Neuron (in vitro differentiated cells): ENCODE results near the gene MPV17.
"Not testable (repeated sequence)": the region's sequence is repeated elsewhere in the genome, so short reads cannot be mapped to it uniquely, and the experiment has no call there.

Experiments
- H2AFZ ChIP-seq: one replicate; pipeline ENCODE4 v1.6.1; 2013; ENCODE audit warnings: low read depth, mild to moderate bottlenecking, inconsistent platforms, low read length, moderate library complexity
- H3K27me3 ChIP-seq: one replicate; pipeline ENCODE4 v1.6.1; 2013; ENCODE audit warnings: low read length; ENCODE audit not compliant: insufficient read depth
- H3K36me3 ChIP-seq: one replicate; pipeline ENCODE4 v1.6.1; 2013; ENCODE audit warnings: low read length; ENCODE audit not compliant: insufficient read depth
- H3K4me1 ChIP-seq: one replicate; pipeline ENCODE4 v1.6.1; 2013; ENCODE audit warnings: low read length; ENCODE audit not compliant: insufficient read depth
- H3K4me3 ChIP-seq: 2 replicates; pipeline ENCODE4 v1.5.1; 2013; ENCODE audit warnings: mild to moderate bottlenecking, low read length, moderate library complexity
- H3K9me3 ChIP-seq: one replicate; pipeline ENCODE4 v1.6.1; 2013; ENCODE audit warnings: low read length

Gene MPV17, protein sequence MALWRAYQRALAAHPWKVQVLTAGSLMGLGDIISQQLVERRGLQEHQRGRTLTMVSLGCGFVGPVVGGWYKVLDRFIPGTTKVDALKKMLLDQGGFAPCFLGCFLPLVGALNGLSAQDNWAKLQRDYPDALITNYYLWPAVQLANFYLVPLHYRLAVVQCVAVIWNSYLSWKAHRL

GRCh38 chr2:27322766-27323595 is at the start of gene MPV17:
TSS of gene MPV17 (minus strand) at chr2:27323097. CDS start at chr2:27322517, 580 bp downstream.
- Histone ChIP-seq H2AFZ (peak within 1 kb of the TSS; percentile 42), H3K4me3 (peak within 1 kb of the TSS; percentile 78), H3K9me3 (no peaks in the 10 kb centered on the region), H3K36me3 (peaks cover 22% of the 10 kb centered on the region), H3K4me1 (peaks cover 18% of the 10 kb centered on the region), H3K27me3 (no peaks in the 10 kb centered on the region)

- Histone ChIP-seq H2AFZ (peak overlapping the region; percentile 63), H3K27me3 (no peaks in the 10 kb centered on the region), H3K36me3 (peaks cover 60% of the 10 kb centered on the region), H3K9me3 (no peaks in the 10 kb centered on the region), H3K4me1 (peaks cover 24% of the 10 kb centered on the region), H3K4me3 (peak overlapping the region; percentile 87)
Measured at GRCh38 chr2:27370816-27371620, 48.1 kb upstream of the MPV17 start.

DNA sequence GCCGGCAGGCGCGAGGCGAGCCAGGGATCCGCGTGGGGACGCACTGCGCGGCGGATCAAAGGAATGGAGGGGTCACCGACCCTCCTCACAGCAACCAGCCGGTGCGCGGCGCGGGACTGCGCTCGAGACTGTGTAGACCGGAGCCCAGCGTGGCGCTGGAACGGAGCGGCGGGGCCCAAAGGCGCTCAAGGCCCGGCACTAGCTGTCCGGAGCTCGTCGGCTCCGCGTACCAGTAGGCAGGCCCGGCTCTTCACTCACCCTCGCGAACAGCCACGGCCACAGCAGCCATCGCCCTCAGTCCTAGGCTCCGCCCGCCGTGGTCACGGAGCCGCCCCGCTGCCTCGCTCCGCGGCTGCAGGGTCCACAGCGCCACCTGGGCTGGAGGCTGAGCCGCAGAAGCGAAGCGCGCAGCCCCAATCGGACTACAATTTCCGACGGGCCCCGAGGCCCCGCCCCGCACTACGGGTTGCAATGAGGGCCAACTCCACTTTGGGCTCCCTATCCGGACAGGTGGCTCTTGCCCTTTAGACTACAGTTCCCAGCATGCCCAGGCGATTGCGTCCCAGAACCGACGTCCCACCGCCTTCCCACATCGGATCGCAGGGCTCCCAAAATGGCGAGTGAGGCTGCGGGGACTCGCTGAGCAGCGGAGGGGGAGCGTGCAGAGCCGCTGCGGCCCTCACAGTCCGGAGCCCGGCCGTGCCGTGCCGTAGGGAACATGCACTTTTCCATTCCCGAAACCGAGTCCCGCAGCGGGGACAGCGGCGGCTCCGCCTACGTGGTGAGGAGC is 47.3 kb upstream of the MPV17 start, which contains the start of the genes EIF2B4 and SNX17:
EIF2B4 (minus strand) TSS at position 313 of the 790 bp plus-strand sequence; CDS start at position 289, 24 bp downstream.
SNX17 (plus strand) TSS at position 591 of the 790 bp plus-strand sequence; CDS start at position 719, 128 bp downstream.
- peaks cover 57% of the 10 kb centered on the region for H3K36me3 ChIP-seq
- H3K4me1 ChIP-seq, result peaks cover 24% of the 10 kb centered on the region
- no peaks in the 10 kb centered on the region for H3K9me3 ChIP-seq
- H2AFZ ChIP-seq, result peak within 1 kb of the TSS; percentile 63
- peak within 1 kb of the TSS; percentile 87 for H3K4me3 ChIP-seq
- no peaks in the 10 kb centered on the region for H3K27me3 ChIP-seq

- Histone ChIP-seq H3K9me3 (no peaks in the 10 kb centered on the region), H3K4me1 (peaks cover 24% of the 10 kb centered on the region), H3K27me3 (no peaks in the 10 kb centered on the region), H3K36me3 (peaks cover 53% of the 10 kb centered on the region), H2AFZ (peak overlapping the region; percentile 44), H3K4me3 (peak overlapping the region; percentile 87)
Measured at GRCh38 chr2:27369471-27370025, 46.7 kb upstream of the MPV17 start.

DNA sequence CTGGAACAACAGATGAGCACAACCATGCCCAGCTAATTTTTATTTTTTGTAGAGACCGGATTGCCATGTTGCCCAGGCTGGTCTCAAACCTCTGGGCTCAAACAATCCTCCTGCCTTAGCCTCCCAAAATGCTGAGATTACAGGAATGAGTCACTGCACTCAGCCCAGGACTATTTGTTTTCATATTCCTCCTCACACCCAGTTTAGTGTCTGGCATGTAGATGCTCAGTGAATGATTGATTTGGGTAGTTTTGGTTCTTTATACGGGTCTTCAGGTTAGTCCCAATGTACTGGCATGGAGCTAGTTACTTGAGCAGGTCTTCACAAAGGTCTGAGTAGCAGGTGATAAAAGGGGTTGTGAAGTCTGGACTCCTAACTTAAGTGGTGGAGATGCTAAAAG is 41.0 kb upstream of the MPV17 start:
- Histone ChIP-seq H3K27me3 (no peaks in the 10 kb centered on the region), H3K9me3 (no peaks in the 10 kb centered on the region), H2AFZ (no peak overlapping the region), H3K4me1 (peaks cover 5% of the 10 kb centered on the region), H3K4me3 (no peak overlapping the region), H3K36me3 (peaks cover 49% of the 10 kb centered on the region)

GRCh38 chr2:27362678-27363420 is 40.0 kb upstream of the MPV17 start:
- Histone ChIP-seq H2AFZ (no peak overlapping the region), H3K27me3 (no peaks in the 10 kb centered on the region), H3K9me3 (no peaks in the 10 kb centered on the region), H3K36me3 (peaks cover 41% of the 10 kb centered on the region), H3K4me1 (peaks cover 2% of the 10 kb centered on the region), H3K4me3 (no peak overlapping the region)

DNA sequence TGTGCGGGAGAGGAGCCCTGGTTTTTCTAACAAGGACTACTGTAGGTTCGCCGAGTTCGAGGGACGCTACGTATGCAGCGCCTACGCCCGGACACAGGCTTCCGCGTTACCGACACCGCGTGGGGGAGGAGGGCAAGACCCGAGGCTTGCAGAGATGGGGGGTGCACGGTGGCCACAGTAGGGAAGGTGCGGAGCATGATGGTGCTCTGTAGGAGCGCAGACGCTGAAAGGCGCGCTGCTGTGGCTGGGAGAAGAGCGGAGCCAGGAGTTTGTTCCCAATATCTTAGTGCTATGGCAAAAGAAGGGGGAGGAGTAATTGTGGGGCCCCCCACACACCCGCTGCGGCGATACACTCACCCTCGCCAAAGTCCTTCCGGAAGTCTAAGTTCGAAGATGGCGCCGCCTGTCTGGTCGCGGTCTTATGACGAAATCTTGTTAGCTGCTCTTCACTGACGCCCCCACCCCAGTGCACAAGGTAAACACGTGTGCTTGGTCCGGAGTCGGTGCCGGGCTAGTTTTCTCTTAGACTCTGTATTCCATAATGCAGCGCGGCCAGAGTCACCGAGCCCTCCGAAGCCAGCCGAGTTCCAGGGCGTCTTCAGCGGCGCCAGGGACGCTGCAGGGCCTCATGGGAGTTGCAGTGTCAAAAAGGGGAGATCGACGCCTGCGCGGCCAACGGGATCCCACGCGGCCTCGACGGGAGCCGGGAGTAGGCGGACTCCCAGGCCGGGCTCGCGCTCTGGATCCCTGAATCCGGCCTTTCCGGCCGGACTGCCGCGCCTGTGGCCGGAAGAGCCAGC is 33.7 kb upstream of the MPV17 start, which contains the start of gene GTF3C2:
GTF3C2 (minus strand) TSS at position 383 of the 800 bp plus-strand sequence. CDS start 13,210 bp downstream, outside the sequence.
- H3K4me3 ChIP-seq, result peak within 1 kb of the TSS; percentile 84
- peak within 1 kb of the TSS; percentile 85 for H2AFZ ChIP-seq
- no peaks in the 10 kb centered on the region for H3K9me3 ChIP-seq
- H3K4me1 ChIP-seq, result peaks cover 9% of the 10 kb centered on the region
- H3K27me3 ChIP-seq, result no peaks in the 10 kb centered on the region
- H3K36me3 ChIP-seq, result no peaks in the 10 kb centered on the region

DNA sequence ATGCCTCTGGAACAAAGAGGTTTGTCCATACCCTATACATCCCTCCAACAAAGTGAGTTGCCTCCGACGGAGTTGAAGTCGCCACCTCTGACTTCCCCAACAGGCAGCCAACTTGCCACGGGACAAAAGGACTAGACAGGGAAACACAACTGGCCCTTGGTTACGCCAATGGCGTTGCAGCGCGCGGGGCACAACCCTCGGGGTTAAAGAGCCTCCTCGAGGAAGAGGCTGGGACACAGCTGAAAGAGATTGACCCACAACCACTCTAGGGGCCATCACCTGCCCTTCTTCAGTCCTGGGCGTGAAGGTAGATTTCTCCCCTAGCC is 33.1 kb upstream of the MPV17 start:
- Histone ChIP-seq H3K27me3 (no peaks in the 10 kb centered on the region), H2AFZ (peak overlapping the region; percentile 24), H3K4me1 (peaks cover 9% of the 10 kb centered on the region), H3K36me3 (no peaks in the 10 kb centered on the region), H3K4me3 (peak overlapping the region; percentile 84), H3K9me3 (no peaks in the 10 kb centered on the region)

- Histone ChIP-seq H3K4me3 (no peak overlapping the region), H3K4me1 (peaks cover 9% of the 10 kb centered on the region), H3K9me3 (no peaks in the 10 kb centered on the region), H2AFZ (no peak overlapping the region), H3K27me3 (no peaks in the 10 kb centered on the region), H3K36me3 (no peaks in the 10 kb centered on the region)
Measured at GRCh38 chr2:27354597-27354927, 31.7 kb upstream of the MPV17 start.

DNA sequence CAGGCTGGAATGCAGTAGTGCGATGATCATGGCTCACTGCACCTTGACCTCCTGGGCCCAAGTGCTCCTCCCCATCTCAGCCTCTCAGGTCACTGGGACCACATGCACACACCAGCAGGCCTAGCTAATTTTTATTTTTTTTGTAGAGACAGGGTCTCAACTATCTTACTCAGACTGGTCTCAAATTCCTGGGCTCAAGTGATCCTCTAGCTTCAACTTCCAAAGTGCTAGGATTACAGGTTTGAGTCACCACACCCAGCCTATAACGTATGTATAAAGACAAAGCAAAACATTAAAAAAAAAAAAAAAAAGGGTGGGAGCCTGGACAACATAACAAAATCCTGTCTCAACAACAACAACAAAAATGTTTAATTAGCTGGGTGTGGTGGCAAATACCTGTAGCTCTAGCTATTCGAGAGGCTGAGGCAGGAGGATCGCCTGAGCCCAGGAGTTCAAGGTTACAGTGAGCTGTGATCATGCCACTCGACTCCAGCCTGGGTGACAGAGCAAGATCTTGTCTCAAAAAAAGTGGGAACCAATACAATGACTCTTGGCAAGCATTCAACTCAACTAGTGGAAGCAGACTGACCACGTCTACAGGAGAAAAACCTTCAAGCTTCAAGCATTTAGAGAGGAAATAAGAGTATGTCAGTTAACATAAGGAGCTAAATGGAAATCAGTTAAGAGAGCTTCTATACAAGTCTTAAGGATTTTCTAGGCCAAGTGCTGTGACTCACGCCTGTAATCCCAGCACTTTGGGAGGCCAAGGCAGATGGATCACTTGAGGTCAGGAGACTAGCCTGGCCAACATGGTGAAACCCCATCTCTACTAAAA is 31.1 kb upstream of the MPV17 start:
- H3K9me3 ChIP-seq, result no peaks in the 10 kb centered on the region
- peaks cover 9% of the 10 kb centered on the region for H3K4me1 ChIP-seq
- peaks cover 2% of the 10 kb centered on the region for H3K36me3 ChIP-seq
- H3K27me3 ChIP-seq, result no peaks in the 10 kb centered on the region
- no peak overlapping the region for H2AFZ ChIP-seq
- no peak overlapping the region for H3K4me3 ChIP-seq

DNA sequence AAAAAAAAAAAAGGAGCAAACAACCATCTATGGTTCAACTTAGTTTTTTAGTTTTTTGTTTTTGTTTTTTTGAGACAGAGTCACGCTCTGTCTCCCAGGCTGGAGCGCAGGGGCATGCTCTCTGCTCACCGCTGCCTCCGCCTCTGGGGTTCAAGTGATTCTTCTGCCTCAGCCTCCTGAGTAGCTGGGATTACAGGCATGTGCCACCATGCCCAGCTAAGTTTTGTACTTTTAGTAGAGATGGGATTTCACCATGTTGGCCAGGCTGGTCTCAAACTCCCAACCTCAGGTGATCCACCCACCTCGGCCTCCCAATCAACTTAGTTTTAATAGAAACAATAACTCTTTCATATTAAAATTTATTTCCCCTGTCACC is 30.5 kb upstream of the MPV17 start:
- not testable (repeated sequence) for H3K4me3 ChIP-seq, H3K9me3 ChIP-seq, H3K4me1 ChIP-seq, H3K27me3 ChIP-seq, H3K36me3 ChIP-seq, H2AFZ ChIP-seq
